ENCODE data around the gene SLC4A2.

SLC4A2 gene

DNA sequence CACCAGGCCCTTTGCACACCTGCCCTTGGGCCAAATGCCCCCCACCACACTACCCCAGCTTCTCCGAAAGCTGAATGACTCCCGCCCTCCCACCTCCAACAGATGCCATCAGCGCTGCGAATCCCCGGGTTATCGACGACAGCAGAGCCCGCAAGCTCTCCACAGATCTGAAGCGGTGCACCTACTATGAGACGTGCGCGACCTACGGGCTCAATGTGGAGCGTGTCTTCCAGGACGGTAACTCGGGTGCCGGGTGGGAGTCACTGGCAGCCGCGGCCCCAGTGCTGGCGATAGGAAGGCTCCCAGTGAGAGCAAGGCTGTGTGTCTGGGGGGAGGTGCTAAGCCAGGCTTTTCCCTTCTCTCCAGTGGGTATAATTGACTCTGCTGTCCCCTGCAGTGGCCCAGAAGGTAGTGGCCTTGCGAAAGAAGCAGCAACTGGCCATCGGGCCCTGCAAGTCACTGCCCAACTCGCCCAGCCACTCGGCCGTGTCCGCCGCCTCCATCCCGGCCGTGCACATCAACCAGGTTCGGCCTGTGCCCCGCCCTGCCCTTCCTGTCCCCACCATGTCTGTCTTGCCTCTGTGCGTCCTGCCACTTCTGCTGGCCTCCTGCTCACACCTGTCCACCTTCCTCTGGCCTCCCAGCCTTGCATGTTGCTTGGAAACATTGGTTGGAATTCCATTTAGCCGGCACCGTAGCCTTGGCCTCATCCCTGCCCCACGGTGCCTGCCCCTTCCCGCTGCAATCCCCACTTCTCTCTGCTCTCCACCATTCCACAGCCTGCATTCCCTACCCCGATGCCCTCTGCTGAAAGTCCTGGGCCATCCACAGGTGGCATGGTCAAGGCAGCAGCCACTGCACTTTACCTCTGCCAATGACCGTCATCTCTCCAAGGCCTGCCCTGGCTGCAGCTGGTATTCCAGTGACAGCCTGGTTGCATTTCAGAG lies 59.0 kb downstream of the SLC4A2 start:
- FAIRE-seq, result no peak

- FAIRE-seq, result no peak
These were observed 59.6 kb downstream of the SLC4A2 start for GRCh38 chr7:151119055-151119415.

DNA sequence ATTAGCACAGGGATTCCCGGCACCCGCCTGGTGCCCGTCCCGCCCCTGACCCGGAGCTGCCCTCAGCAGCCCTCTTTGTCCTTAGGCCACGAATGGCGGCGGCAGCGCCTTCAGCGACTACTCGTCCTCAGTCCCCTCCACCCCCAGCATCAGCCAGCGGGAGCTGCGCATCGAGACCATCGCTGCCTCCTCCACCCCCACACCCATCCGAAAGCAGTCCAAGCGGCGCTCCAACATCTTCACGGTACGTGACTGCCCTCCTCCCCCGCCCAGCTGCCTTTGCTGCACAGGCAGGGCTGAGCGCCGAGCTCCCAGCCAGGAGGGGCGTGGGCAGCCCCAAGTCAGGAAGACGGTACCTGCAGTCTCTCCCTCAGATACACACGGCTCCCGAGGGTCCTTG lies 60.5 kb downstream of the SLC4A2 start:
- FAIRE-seq, result no peak

GRCh38 chr7:151120896-151121295 lies 61.5 kb downstream of the SLC4A2 start:
- no peak for FAIRE-seq

DNA sequence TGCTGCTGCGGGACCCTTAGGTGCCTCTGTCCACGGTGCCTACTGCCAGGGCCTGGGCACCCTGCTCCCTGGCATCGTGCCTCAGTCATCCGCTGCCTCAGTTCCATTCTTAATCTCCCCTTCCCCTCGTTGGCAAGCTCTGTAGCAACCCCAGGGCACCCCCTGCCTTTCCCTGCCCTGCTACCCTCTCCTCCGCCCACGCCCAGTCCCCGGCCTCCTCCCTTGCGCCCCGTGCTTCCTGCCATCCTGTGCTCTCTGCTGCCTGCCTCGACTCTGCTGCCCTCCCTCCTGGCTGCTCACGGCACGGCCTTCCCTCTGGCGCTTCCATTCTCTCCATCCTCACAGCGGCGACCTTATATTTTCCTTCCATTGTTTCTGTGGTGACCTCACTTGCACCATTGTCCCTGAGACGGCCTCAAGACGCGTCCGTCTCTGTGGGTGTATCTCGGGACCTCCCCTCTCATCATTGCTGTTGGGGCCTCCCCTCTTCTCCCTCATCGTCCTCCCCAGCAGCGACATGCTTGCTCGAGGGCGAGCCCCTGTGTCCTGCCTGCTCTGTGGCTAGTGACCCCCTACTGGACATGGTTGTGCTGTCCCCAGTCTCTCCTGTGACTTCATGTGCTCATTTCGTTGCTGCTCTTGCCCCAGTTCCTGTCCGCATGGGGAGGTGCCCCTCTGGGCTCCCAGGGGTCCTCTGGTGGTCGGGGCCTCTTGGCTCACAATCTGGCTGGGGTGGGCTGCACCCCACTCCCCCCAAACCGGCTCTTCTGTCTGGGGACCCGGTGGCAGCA lies 62.2 kb downstream of the SLC4A2 start:
- FAIRE-seq, result no peak

DNA sequence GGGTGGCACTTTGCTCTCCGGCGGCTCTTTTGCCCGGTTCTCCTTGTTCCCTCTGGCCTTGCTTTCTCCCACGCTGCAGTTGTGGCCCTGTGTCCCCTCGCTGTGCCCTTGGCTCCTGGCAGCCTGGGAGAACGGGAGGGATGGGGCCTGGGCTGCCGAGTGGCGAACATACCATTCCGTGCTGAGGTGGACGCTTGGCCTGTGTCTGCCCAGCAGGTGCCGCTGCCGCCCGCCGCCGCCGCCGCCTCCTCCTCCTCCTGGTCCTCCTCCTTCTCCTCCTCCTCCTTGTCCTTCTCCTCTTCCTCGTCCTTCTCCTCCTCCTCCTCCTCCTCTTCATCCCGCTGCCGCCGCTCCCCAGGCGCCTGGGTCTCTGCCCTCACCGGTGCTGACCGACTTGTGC lies 62.9 kb downstream of the SLC4A2 start:
- no peak for FAIRE-seq

GRCh38 chr7:151122796-151123157 lies 63.4 kb downstream of the SLC4A2 start:
- FAIRE-seq, result no peak

- no peak for FAIRE-seq
These were observed 63.9 kb downstream of the SLC4A2 start for GRCh38 chr7:151123158-151123821.

DNA sequence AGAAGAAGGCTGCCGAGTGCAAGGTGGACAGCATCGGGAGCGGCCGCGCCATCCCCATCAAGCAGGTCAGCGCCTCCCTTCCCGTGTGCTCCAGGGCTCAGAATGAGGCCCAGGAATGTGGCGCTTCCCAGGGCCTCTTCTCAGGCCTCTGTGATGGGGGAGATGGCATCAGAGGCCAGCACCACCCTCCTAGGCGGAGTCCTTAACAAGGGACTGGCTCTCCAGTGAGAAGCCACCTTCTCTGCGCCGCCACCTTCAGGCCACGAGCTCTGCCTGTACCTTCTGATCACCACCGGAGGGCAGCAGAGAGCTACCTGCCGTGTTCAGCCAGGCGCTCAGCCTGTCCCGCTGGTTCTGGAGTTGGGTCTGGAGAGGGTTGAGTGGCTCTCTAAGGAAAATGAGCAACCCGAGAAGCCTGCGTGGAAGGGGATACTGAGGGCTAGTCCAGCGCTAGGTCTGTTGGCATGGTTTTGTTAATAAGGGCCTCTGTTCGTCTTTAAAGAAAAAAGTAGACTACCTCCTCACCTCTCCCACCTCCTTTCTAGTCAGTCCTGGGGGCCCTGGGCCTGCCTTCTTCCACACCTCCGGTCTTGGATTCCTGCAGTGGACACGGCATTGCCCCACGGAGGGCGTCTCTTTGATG lies 64.6 kb downstream of the SLC4A2 start:
- FAIRE-seq, result peak; percentile 86

- no peak for FAIRE-seq
These were observed 65.1 kb downstream of the SLC4A2 start for GRCh38 chr7:151124481-151124880.

- FAIRE-seq, result no peak
These were observed 65.6 kb downstream of the SLC4A2 start for GRCh38 chr7:151124899-151125399.

DNA sequence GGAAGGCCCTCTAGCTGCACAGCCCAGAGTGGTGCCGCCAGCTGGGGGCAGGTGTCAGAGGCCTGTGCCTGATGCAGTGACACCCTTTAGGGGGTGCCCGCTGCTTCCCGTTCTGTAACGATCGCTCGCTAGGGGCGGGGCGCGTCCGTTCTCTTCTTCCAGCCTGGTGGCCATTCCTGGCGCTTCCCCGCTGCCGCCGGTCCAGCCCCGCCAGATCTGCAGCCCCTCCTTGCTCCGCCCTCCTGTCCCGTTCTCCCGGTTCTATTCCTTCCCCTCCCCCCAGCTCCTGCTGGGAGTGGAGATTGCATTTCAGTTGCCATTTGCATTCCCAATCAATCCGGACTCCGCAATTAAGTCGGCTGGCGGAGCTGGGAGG lies 66.1 kb downstream of the SLC4A2 start:
- no peak for FAIRE-seq

DNA sequence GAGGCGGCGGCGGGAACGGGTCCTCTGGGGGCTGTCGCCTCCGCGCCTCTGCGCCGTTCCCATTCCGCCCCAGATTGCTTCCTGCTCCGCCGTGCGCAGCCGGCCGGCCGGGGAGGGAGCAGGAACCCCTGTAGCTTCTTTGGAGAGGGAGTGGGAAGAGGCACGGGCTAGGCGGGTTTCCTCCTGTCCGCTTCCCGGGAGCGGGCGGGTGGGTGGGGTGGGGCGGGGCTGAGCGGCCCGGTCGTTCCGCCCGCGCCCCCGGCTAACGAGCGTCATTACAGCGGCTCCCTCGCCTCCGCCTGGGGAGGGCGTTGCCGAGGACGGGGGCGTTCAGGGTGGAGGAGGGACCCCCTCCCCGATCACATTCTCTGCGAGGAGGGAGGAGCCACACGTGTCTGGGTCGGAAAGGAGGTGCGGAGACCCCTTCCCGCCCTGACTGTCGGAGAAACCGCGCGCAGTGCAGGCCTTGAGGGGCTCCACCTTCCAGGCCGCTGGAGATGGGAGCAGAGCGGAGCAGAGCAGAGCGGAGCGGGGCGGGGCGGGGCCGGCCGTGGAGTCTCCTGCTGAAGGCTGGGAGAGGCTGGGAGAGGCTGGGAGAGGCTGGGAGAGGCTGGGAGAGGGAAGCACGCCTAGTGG lies 66.6 kb downstream of the SLC4A2 start:
- no peak for FAIRE-seq

Data from G401.6 (cell line).